ENCODE results near the gene MYCBPAP.
A peak's percentile ranks its signal among the peaks of the same experiment; 100 is the strongest.

MYCBPAP gene

DNA sequence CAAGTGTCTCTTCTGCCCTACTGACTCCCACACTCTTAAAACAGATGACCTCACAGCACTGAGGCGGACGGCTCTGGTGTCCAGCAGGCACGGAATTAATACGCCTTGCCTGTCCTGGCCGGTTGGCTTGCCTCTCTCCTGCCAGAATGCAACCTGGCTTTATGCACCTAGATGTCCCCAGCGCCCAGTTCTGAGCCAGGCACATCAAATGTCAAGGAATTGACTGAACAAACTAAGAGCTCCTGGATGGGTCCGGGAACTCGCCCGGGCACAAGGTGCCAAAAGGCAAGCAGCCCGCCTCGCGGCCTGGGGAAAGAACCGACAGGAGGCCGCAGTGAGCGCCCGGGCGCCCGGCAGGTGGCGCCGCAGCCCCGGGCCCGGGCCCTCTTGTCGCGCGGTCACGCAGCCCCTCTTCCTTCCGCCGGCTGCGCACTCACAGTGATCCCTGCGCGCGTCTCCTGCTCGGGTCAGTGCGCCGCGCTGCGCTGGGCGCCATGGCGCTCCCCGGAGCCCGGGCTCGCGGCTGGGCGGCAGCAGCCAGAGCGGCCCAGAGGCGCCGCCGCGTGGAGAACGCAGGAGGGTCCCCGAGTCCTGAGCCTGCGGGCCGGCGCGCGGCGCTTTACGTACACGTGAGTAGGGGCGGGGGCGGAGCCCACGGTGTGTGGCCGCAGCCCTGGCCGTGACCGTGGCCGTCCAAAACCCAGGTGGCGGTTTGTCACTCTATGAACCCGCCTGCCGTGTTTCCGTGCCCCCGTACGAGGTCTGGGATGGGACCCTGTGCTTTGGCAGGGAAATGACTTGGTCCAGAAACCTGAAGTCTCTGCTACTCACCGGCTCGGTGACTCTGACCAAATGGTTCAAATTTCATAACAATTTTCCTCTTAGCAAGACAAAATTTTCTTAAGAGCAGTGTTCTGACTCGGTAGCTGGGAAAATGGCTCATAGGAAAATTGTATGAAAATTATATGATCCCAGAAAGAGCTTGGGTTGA lies 29.6 kb upstream of the MYCBPAP start, which contains the start of gene RSAD1:
RSAD1 (plus strand) TSS at position 470 of the 991 bp plus-strand sequence; CDS start at position 495, 25 bp downstream.
- DNase-seq (ENCODE audit: insufficient read length, low spot score): peak; percentile 66
- TF ChIP-seq, protein P1, sequence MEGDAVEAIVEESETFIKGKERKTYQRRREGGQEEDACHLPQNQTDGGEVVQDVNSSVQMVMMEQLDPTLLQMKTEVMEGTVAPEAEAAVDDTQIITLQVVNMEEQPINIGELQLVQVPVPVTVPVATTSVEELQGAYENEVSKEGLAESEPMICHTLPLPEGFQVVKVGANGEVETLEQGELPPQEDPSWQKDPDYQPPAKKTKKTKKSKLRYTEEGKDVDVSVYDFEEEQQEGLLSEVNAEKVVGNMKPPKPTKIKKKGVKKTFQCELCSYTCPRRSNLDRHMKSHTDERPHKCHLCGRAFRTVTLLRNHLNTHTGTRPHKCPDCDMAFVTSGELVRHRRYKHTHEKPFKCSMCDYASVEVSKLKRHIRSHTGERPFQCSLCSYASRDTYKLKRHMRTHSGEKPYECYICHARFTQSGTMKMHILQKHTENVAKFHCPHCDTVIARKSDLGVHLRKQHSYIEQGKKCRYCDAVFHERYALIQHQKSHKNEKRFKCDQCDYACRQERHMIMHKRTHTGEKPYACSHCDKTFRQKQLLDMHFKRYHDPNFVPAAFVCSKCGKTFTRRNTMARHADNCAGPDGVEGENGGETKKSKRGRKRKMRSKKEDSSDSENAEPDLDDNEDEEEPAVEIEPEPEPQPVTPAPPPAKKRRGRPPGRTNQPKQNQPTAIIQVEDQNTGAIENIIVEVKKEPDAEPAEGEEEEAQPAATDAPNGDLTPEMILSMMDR (IDR thresholded peaks at IDR 0.05; ENCODE audit: insufficient read depth, missing control alignments): peak; percentile 58
- no peak for FAIRE-seq

GRCh38 chr17:50479522-50480141 lies 28.6 kb upstream of the MYCBPAP start:
- TF ChIP-seq, protein P1 (IDR thresholded peaks at IDR 0.05; ENCODE audit: insufficient read depth, missing control alignments): peak; percentile 55
- no peak for FAIRE-seq
- DNase-seq (ENCODE audit: insufficient read length, low spot score): peak; percentile 43

DNA sequence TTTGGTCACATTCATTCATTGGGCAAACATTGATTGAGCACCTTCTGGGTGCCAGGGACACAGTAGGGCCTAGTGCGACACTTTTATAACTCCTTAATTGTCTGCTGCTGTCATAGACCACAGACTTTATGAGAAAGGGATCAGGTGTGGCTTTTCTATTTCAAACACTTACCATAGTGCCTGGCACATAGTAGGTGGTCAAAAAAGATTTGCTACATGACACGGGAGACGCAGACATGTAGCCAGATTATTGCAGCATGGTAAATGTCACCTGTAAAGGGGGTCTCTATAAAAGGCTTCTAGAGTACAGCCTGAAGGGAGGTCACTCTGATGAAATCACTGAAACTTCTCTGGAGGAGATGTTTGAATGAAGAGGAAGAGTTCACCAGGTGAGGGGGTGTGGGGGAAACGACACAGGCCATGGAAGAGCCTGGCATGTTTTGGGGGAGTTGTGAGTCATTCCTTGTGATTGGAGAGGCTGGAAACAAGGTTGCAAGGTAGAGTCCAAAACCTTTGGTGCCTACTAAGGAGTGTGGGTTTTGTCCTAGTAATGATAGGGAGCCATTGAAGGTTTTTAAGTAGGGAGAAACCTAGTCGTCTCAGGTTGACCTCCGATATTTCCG lies 28.0 kb upstream of the MYCBPAP start:
- no peak for FAIRE-seq
- DNase-seq (ENCODE audit: insufficient read length, low spot score): no peak
- TF ChIP-seq, protein P1 (IDR thresholded peaks at IDR 0.05; ENCODE audit: insufficient read depth, missing control alignments): no peak

- TF ChIP-seq, protein P1 (IDR thresholded peaks at IDR 0.05; ENCODE audit: insufficient read depth, missing control alignments): no peak
- DNase-seq (ENCODE audit: insufficient read length, low spot score): no peak
- FAIRE-seq: no peak
These were observed 27.3 kb upstream of the MYCBPAP start for GRCh38 chr17:50480854-50481490.

GRCh38 chr17:50481648-50482047 lies 26.6 kb upstream of the MYCBPAP start:
- TF ChIP-seq, protein P1 (IDR thresholded peaks at IDR 0.05; ENCODE audit: insufficient read depth, missing control alignments): no peak
- FAIRE-seq (no peak), DNase-seq (ENCODE audit: insufficient read length, low spot score) (no peak)

- TF ChIP-seq, protein P1 (IDR thresholded peaks at IDR 0.05; ENCODE audit: insufficient read depth, missing control alignments): no peak
- no peak for DNase-seq (ENCODE audit: insufficient read length, low spot score)
- FAIRE-seq: no peak
These were observed 26.1 kb upstream of the MYCBPAP start for GRCh38 chr17:50482110-50482509.

Data from D721Med (cell line).